ENCODE results near the gene PTTG1IP.

The PTTG1IP gene

GRCh38 chr21:44903050-44903685 lies 29.7 kb upstream of the PTTG1IP start:
- H3K4me3 ChIP-seq (ENCODE audit: low read length) = no peak overlapping the region
- no peak for DNase-seq (ENCODE audit: low read depth)
- TF ChIP-seq CTCF (conservative IDR thresholded peaks at IDR 0.05; ENCODE audit: low read depth, low read length) = no peak

- no peak for TF ChIP-seq CTCF (conservative IDR thresholded peaks at IDR 0.05; ENCODE audit: low read depth, low read length)
- H3K4me3 ChIP-seq (ENCODE audit: low read length) = no peak overlapping the region
- no peak for DNase-seq (ENCODE audit: low read depth)
Observed at GRCh38 chr21:44902268-44903049, 29.0 kb upstream of the PTTG1IP start.

- H3K4me3 ChIP-seq (ENCODE audit: low read length) = no peak overlapping the region
- DNase-seq (ENCODE audit: low read depth) = no peak
- no peak for TF ChIP-seq CTCF (conservative IDR thresholded peaks at IDR 0.05; ENCODE audit: low read depth, low read length)
Observed at GRCh38 chr21:44901391-44902074, 28.0 kb upstream of the PTTG1IP start.

- H3K4me3 ChIP-seq (ENCODE audit: low read length) = no peak overlapping the region
- no peak for TF ChIP-seq CTCF (conservative IDR thresholded peaks at IDR 0.05; ENCODE audit: low read depth, low read length)
- no peak for DNase-seq (ENCODE audit: low read depth)
Observed at GRCh38 chr21:44900559-44901251, 27.2 kb upstream of the PTTG1IP start.

- TF ChIP-seq CTCF (conservative IDR thresholded peaks at IDR 0.05; ENCODE audit: low read depth, low read length) = no peak
- DNase-seq (ENCODE audit: low read depth) = no peak
- no peak overlapping the region for H3K4me3 ChIP-seq (ENCODE audit: low read length)
Observed at GRCh38 chr21:44899768-44900558, 26.5 kb upstream of the PTTG1IP start.
